ENCODE results near the gene CCDC14. TPM values are rescaled to one million over a fixed set of nuclear protein-coding genes. Genes with fewer than 3 reads are reported as not detected.
"Not testable (repeated sequence)": the region's sequence is repeated elsewhere in the genome, so short reads cannot be mapped to it uniquely, and the experiment has no call there.

CCDC14 gene
- total RNA-seq, 1 donor from 2014 or later, result 22.6 TPM

DNA sequence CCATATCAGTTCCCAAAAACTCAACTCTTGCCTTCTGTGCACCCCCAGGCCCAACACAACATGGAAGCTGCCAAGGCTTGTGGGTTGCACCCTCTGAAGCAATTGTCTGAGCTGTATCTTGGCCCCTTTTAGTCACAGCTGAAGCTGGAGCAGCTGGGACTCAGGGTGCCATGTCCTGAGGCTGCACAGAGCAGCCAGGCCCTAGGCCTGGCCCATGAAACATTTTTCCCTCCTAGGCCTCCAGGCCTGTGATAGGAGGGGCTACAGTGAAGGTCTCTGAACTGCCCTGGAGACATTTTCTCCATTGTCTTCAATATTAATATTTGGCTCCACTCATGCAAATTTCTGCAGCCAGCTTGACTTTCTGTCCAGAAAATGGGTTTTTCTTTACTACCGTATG is 68.8 kb downstream of the CCDC14 start:
- no peaks in the 10 kb centered on the region for H3K36me3 ChIP-seq
- H3K27me3 ChIP-seq, result no peaks in the 10 kb centered on the region
- H3K4me1 ChIP-seq, result no peaks in the 10 kb centered on the region
- TF ChIP-seq POLR2AphosphoS5 (IDR thresholded peaks at IDR 0.05; ENCODE audit: insufficient read depth in 1 of 2, low read depth in 1 of 2), result no peak
- TF ChIP-seq POLR2A (IDR thresholded peaks at IDR 0.05), result no peak
- H3K9me3 ChIP-seq, result peaks cover 4% of the 10 kb centered on the region
- H3K4me3 ChIP-seq, result no peak overlapping the region
- H3K27ac ChIP-seq, result no peak overlapping the region
- intact Hi-C loops (cut with DNase I), result no loop called here
- DNase-seq (ENCODE audit: extremely low spot score in 2 of 2), result no peak

DNA sequence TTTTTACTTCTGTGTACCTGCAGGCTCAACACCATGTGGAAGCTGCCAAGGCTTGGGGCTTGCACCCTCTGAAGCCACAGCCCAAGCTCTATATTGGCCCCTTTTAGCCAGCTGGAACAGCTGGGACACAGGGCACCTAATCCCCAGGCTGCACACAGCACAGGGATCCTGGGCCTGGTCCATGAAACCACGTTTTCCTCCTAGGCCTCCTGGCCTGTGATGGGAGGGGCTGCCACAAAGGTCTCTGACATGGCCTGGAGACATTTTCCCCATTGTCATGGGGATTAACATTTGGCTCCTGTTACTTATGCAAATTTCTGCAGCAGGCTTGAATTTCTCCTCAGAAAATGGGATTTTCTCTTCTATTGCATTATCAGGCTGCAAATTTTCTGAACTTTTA is 70.0 kb downstream of the CCDC14 start:
- H3K27me3 ChIP-seq; H3K36me3 ChIP-seq; H3K9me3 ChIP-seq; H3K27ac ChIP-seq; H3K4me1 ChIP-seq; intact Hi-C loops (cut with DNase I); H3K4me3 ChIP-seq; DNase-seq (ENCODE audit: extremely low spot score in 2 of 2): not testable (repeated sequence)

DNA sequence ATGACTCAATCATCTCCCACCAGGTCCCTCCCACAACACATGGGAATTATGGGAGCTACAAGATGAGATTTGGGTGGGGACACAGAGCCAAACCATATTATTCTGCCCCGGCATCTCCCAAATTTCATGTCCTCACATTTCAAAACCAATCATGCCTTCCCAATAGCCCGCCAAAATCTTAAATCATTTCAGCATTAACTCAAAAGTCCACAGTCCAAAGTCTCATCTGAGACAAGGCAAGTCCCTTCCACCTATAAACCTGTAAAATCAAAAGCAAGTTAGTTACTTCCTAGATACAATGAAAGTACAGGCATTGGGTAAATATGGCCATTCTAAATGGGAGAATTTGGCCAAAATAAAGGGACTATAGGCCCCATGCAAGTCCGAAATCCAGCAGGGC is 70.9 kb downstream of the CCDC14 start:
- H3K4me3 ChIP-seq; DNase-seq (ENCODE audit: extremely low spot score in 2 of 2); H3K4me1 ChIP-seq; H3K9me3 ChIP-seq; intact Hi-C loops (cut with DNase I); H3K27me3 ChIP-seq; H3K27ac ChIP-seq; H3K36me3 ChIP-seq: not testable (repeated sequence)

DNA sequence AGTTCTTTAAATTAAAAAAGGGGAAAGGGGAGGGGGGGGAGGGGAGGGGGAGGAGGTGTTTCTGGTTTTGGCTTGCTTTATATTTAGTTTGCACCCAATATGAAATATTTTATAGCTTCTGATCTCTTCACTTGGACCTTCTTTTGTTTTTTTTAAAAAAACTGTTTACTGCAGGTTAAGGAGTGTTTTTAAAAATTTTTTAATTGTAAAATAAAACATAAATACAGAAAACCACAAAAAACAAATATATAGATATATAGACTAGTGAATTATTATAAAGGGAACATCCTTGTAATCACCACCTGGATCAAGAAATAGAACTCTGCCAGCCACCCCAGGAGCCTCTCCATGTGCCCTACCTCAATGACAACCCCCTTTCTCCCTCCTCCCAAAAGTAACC is 76.0 kb downstream of the CCDC14 start:
- H3K27ac ChIP-seq, result no peak overlapping the region
- H3K36me3 ChIP-seq, result no peaks in the 10 kb centered on the region
- no peak overlapping the region for H3K4me3 ChIP-seq
- DNase-seq (ENCODE audit: extremely low spot score in 2 of 2), result no peak
- TF ChIP-seq POLR2A (IDR thresholded peaks at IDR 0.05), result no peak
- TF ChIP-seq, protein P1, sequence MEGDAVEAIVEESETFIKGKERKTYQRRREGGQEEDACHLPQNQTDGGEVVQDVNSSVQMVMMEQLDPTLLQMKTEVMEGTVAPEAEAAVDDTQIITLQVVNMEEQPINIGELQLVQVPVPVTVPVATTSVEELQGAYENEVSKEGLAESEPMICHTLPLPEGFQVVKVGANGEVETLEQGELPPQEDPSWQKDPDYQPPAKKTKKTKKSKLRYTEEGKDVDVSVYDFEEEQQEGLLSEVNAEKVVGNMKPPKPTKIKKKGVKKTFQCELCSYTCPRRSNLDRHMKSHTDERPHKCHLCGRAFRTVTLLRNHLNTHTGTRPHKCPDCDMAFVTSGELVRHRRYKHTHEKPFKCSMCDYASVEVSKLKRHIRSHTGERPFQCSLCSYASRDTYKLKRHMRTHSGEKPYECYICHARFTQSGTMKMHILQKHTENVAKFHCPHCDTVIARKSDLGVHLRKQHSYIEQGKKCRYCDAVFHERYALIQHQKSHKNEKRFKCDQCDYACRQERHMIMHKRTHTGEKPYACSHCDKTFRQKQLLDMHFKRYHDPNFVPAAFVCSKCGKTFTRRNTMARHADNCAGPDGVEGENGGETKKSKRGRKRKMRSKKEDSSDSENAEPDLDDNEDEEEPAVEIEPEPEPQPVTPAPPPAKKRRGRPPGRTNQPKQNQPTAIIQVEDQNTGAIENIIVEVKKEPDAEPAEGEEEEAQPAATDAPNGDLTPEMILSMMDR (IDR thresholded peaks at IDR 0.05), result no peak
- no peak for TF ChIP-seq POLR2AphosphoS5 (IDR thresholded peaks at IDR 0.05; ENCODE audit: insufficient read depth in 1 of 2, low read depth in 1 of 2)
- intact Hi-C loops (cut with DNase I), result no loop called here
- H3K4me1 ChIP-seq, result peaks cover 10% of the 10 kb centered on the region
- H3K9me3 ChIP-seq, result no peaks in the 10 kb centered on the region
- H3K27me3 ChIP-seq, result no peaks in the 10 kb centered on the region

DNA sequence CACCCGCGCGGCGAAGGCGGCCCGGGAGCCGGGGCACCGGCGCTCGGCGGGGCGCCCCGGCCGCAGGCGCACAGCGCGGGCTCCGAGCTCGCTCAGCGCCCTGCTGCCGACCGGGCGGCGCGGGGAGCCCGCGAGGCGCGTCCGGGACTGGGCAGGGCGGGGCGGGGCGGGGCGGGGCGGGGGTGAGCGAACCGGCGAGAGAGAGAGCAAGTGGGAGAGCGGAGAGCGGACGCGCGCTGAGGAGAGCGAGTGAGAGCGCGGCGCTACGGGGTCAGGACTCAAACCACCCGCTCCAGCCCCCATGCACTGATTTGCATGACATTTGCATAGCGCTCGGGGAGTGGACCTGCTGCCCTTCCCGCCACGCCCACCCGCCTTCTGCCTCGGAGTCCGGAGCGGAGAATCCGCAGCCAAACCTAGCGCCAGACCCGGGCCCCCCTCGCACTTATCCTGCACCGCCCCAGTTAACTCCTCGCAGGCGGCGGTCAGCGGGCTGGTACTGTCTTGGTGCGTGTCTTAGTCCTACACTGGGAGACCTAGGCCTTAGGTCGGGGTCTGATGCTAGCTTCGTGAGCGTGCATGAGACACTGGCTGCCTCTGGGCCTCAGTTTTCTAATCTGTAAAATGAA is 76.7 kb downstream of the CCDC14 start, which contains the start of gene MYLK:
Gene MYLK (minus strand): TSS at position 130 of the 629 bp plus-strand sequence. CDS start 90,491 bp downstream, outside the sequence.
- Histone ChIP-seq H3K27ac (no peak within 1 kb of the TSS), H3K4me1 (peaks cover 10% of the 10 kb centered on the region), H3K27me3 (no peaks in the 10 kb centered on the region), H3K9me3 (no peaks in the 10 kb centered on the region), H3K4me3 (peak within 1 kb of the TSS; percentile 43 to 48), H3K36me3 (no peaks in the 10 kb centered on the region)
- no peak for DNase-seq (ENCODE audit: extremely low spot score in 2 of 2)
- intact Hi-C loops (cut with DNase I), result no loop called here
- TF ChIP-seq, protein P1 (IDR thresholded peaks at IDR 0.05), result no peak
- TF ChIP-seq POLR2AphosphoS5 (IDR thresholded peaks at IDR 0.05; ENCODE audit: insufficient read depth in 1 of 2, low read depth in 1 of 2) (peak in 1 of 2 donors; percentile 36), POLR2A (IDR thresholded peaks at IDR 0.05) (no peak)

DNA sequence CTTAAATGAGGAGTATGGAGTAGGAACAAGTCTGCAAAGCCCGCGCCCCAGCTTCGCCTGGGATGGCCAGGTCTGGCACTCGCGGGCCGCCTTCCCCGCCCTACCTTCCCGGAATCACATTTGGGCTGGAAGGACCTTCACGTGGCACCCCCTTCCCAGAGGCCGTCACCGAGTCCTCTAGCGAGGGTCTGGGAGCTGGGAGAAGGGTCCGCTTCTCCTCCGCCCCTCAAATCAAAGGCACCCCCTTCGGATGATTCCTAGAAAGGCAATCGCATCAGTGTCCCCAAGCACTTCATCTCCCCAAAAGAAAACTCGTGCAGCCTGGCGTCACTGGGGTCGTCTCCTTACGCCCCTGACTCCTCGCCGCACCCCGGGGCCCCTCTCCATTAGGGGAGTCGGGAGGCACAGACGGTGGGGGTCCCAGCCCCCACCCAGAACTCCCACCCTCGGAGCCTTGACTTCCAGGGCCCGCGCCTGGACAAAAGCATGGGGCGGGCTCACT is 77.3 kb downstream of the CCDC14 start:
- H3K27ac ChIP-seq, result no peak overlapping the region
- H3K27me3 ChIP-seq, result no peaks in the 10 kb centered on the region
- no peak for TF ChIP-seq POLR2AphosphoS5 (IDR thresholded peaks at IDR 0.05; ENCODE audit: insufficient read depth in 1 of 2, low read depth in 1 of 2)
- TF ChIP-seq, protein P1 (IDR thresholded peaks at IDR 0.05), result no peak
- no peak for TF ChIP-seq POLR2A (IDR thresholded peaks at IDR 0.05)
- no peaks in the 10 kb centered on the region for H3K9me3 ChIP-seq
- H3K36me3 ChIP-seq, result no peaks in the 10 kb centered on the region
- H3K4me3 ChIP-seq, result peak overlapping the region; percentile 43 to 48
- peaks cover 10% of the 10 kb centered on the region for H3K4me1 ChIP-seq
- no peak for DNase-seq (ENCODE audit: extremely low spot score in 2 of 2)
- intact Hi-C loops (cut with DNase I), result no loop called here

Measured in vagina (tissue), 2 donors.